GM23338 (cell line): ENCODE data around the gene PARVB. TPM values are rescaled to one million over a fixed set of nuclear protein-coding genes. Genes with fewer than 3 reads are reported as not detected.

Experiments used
- ATAC-seq: fragments of 200-7000 bp; cut with Tn5 transposase; 3 replicates; pipeline ENCODE4 v1.9.1; 2020
- DNase-seq: peaks from one replicate; pipeline ENCODE4 v3.0.0-alpha.2; 2015; ENCODE audit warnings: low spot score
- H2AFZ ChIP-seq: fragments of 200-600 bp; sonication (generic); 2 replicates; pipeline ENCODE4 v1.8.0; 2016; ENCODE audit warnings: antibody characterized with exemption, mild to moderate bottlenecking, moderate library complexity
- H3F3A ChIP-seq: fragments of 200-600 bp; sonication (generic); replicated peaks from 2 replicates; pipeline ENCODE4 v1.8.0; 2017; ENCODE audit warnings: antibody characterized with exemption, mixed run types, low read depth
- H3K27ac ChIP-seq: fragments of 200-600 bp; sonication (generic); 2 replicates; pipeline ENCODE4 v1.6.1; 2016; ENCODE audit warnings: low read depth
- H3K27me3 ChIP-seq: fragments of 200-600 bp; sonication (generic); 2 replicates; pipeline ENCODE4 v1.8.0; 2016; ENCODE audit warnings: mild to moderate bottlenecking, mixed run types, moderate library complexity; ENCODE audit not compliant: insufficient read depth
- H3K36me3 ChIP-seq: fragments of 200-600 bp; sonication (generic); 2 replicates; pipeline ENCODE4 v1.8.0; 2016; ENCODE audit warnings: mild to moderate bottlenecking; ENCODE audit not compliant: insufficient read depth
- H3K4me1 ChIP-seq: fragments of 200-600 bp; sonication (generic); 2 replicates; pipeline ENCODE4 v1.8.0; 2016; ENCODE audit warnings: mild to moderate bottlenecking, moderate library complexity; ENCODE audit not compliant: insufficient read depth
- H3K4me2 ChIP-seq: fragments of 200-600 bp; sonication (generic); 2 replicates; pipeline ENCODE4 v1.7.1; 2017; ENCODE audit warnings: mixed run types
- H3K4me3 ChIP-seq: fragments of 200-600 bp; sonication (generic); 2 replicates; pipeline ENCODE4 v1.6.1; 2016; ENCODE audit warnings: mixed run types
- H3K79me2 ChIP-seq: fragments of 200-600 bp; sonication (generic); replicated peaks from 2 replicates; pipeline ENCODE4 v1.8.0; 2017; ENCODE audit warnings: mild to moderate bottlenecking; ENCODE audit not compliant: insufficient read depth
- H3K9me2 ChIP-seq: fragments of 200-600 bp; sonication (generic); 2 replicates; pipeline ENCODE4 v1.8.0; 2017; ENCODE audit not compliant: insufficient read depth
- H4K20me1 ChIP-seq: fragments of 200-600 bp; sonication (generic); replicated peaks from 2 replicates; pipeline ENCODE4 v1.8.0; 2017; ENCODE audit warnings: mild to moderate bottlenecking; ENCODE audit not compliant: insufficient read depth
- H3K27ac Mint-ChIP-seq: 2 replicates; pipeline ENCODE4 v1.8.0; 2020; ENCODE audit warnings: inconsistent platforms, mild to moderate bottlenecking, moderate library complexity, mixed read lengths
- H3K27me3 Mint-ChIP-seq: 3 replicates; pipeline ENCODE4 v1.8.0; 2022; ENCODE audit warnings: low read depth, mild to moderate bottlenecking, moderate library complexity, mixed read lengths, inconsistent platforms; ENCODE audit not compliant: insufficient read depth, poor library complexity
- H3K36me3 Mint-ChIP-seq: 3 replicates; pipeline ENCODE4 v1.8.0; 2021; ENCODE audit warnings: low read depth, mild to moderate bottlenecking, inconsistent platforms, moderate library complexity, mixed read lengths
- H3K4me1 Mint-ChIP-seq: 3 replicates; pipeline ENCODE4 v1.8.0; 2020; ENCODE audit warnings: mild to moderate bottlenecking, inconsistent platforms, mixed read lengths
- H3K4me3 Mint-ChIP-seq: 3 replicates; pipeline ENCODE4 v1.8.0; 2021; ENCODE audit warnings: moderate library complexity, mild to moderate bottlenecking, inconsistent platforms, mixed read lengths
- H3K9me3 Mint-ChIP-seq: 3 replicates; pipeline ENCODE4 v1.8.0; 2020; ENCODE audit warnings: moderate library complexity, mild to moderate bottlenecking, inconsistent platforms, mixed read lengths
- CREB1 ChIP-seq: fragments of 250-450 bp; sonication (Bioruptor Pico); IDR thresholded peaks from 2 replicates; pipeline ENCODE4 v1.5.0; 2020; ENCODE audit warnings: low read depth, mild to moderate bottlenecking, moderate library complexity
- EZH2phosphoT487 ChIP-seq: fragments of 200-600 bp; sonication (generic); IDR thresholded peaks from one replicate; pipeline ENCODE4 v1.8.1; 2018; ENCODE audit warnings: antibody characterized with exemption; ENCODE audit not compliant: unreplicated experiment
- JUNB ChIP-seq: IDR thresholded peaks from one replicate; pipeline ENCODE4 v1.6.1; 2016; ENCODE audit warnings: antibody characterized with exemption; ENCODE audit not compliant: unreplicated experiment
- NANOG ChIP-seq: IDR thresholded peaks from 2 replicates; pipeline ENCODE4 v1.6.1; 2016; ENCODE audit warnings: antibody characterized with exemption, borderline replicate concordance
- POLR2AphosphoS5 ChIP-seq: IDR thresholded peaks from 2 replicates; pipeline ENCODE4 v1.6.1; 2016; ENCODE audit warnings: antibody characterized with exemption, low read depth
- ZNF114 ChIP-seq: fragments of 250-450 bp; sonication (Bioruptor Pico); IDR thresholded peaks from 2 replicates; pipeline ENCODE4 v1.5.0; 2020; ENCODE audit warnings: mild to moderate bottlenecking, moderate library complexity
- polyA plus RNA-seq: library from polyadenylated mRNA; unstranded; fragments of >200 nt; fragmentation: Nextera tagmentation; extraction: Ambion mirVana; gene quantifications from 2 replicates; pipeline ENCODE4 v1.2.1, GENCODE V29; 2016
- total RNA-seq: library from RNA; depleted of rRNA; stranded (reverse); fragments of >200 nt; shearing (Covaris generic); gene quantifications from 2 replicates; pipeline ENCODE4 v1.2.3, GENCODE V29; 2014
- TF ChIP-seq, protein P1 (sequence below), 2 experiments: fragments of 200-600 bp in 1 of 2; sonication (generic) in 1 of 2; conservative IDR thresholded peaks; 2 replicates each; pipeline versions ENCODE4 v1.5.1 to v1.6.1; 2016 to 2017; ENCODE audit warnings: antibody characterized with exemption in 2 of 2, low read depth in 2 of 2, mild to moderate bottlenecking in 2 of 2, moderate library complexity in 1 of 2
- TF ChIP-seq, protein P2 (sequence below): IDR thresholded peaks from 2 replicates; pipeline ENCODE4 v1.6.1; 2016; ENCODE audit warnings: antibody characterized with exemption

PARVB gene
- total and polyA plus RNA-seq, 2 experiments from 2014 or later, result 4.3 to 7.7 TPM

DNA sequence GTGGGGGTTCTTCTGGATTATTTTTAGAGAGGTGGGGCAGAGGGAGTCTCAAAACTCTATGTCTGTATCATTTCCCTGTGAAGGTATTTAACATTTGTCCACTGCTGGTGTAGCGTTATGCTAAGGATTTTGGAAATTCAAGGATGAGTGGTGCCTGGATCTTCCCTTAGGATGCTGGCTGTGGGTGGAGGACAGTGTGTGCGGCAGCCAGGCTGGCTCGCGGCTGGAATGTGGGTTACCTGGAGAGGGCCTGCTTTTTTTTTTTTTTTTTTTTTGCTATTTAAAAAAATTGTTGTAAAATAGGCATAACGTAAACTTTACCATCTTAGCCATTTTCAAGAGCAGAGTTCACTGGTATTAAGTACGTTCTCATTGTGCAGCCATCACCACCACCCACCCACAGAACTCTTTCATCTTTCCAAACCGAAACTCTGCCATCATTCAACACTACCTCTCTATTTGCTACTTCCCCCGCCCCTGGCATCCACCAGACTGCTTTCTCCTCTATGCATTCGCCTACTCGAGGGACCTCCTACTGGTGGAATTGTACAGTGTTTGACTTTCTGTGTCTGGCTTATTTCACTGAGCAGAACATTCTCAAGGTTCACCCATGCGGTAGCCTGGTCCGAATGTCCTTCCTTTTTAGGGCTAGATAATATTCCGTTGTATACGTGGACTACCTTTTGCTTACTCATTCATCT is 67.1 kb downstream of the PARVB start (continued):
- TF ChIP-seq, protein P1, sequence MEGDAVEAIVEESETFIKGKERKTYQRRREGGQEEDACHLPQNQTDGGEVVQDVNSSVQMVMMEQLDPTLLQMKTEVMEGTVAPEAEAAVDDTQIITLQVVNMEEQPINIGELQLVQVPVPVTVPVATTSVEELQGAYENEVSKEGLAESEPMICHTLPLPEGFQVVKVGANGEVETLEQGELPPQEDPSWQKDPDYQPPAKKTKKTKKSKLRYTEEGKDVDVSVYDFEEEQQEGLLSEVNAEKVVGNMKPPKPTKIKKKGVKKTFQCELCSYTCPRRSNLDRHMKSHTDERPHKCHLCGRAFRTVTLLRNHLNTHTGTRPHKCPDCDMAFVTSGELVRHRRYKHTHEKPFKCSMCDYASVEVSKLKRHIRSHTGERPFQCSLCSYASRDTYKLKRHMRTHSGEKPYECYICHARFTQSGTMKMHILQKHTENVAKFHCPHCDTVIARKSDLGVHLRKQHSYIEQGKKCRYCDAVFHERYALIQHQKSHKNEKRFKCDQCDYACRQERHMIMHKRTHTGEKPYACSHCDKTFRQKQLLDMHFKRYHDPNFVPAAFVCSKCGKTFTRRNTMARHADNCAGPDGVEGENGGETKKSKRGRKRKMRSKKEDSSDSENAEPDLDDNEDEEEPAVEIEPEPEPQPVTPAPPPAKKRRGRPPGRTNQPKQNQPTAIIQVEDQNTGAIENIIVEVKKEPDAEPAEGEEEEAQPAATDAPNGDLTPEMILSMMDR (conservative IDR thresholded peaks at IDR 0.05; ENCODE audit: low read depth in 2 of 2), result peak; percentile 15 to 27; a peak in 1 of 4 replicates

- Mint-ChIP-seq H3K27me3 (peaks cover 6% of the 10 kb centered on the region), H3K9me3 (no peaks in the 10 kb centered on the region), H3K27ac (no peak overlapping the region), H3K36me3 (0 out of 3 replicates have a peak, but pooled peaks cover 2% of the 10 kb centered on the region), H3K4me1 (peaks cover 5% of the 10 kb centered on the region), H3K4me3 (no peak overlapping the region)
- Histone ChIP-seq H3K27ac (no peak overlapping the region), H3K4me1 (no peaks in the 10 kb centered on the region), H2AFZ (no peak overlapping the region), H3K79me2 (no peaks in the 10 kb centered on the region), H3K4me2 (no peak overlapping the region), H3K36me3 (no peaks in the 10 kb centered on the region; the same call in 1 of the 2 replicates), H3F3A (no peaks in the 10 kb centered on the region), H3K27me3 (no peaks in the 10 kb centered on the region), H3K4me3 (no peak overlapping the region), H4K20me1 (no peaks in the 10 kb centered on the region), H3K9me2 (no peaks in the 10 kb centered on the region)
- no peak for TF ChIP-seq NANOG
- no peak for TF ChIP-seq ZNF114 (CRISPR knock-in tag)
- TF ChIP-seq POLR2AphosphoS5, result no peak
- TF ChIP-seq, protein P2, sequence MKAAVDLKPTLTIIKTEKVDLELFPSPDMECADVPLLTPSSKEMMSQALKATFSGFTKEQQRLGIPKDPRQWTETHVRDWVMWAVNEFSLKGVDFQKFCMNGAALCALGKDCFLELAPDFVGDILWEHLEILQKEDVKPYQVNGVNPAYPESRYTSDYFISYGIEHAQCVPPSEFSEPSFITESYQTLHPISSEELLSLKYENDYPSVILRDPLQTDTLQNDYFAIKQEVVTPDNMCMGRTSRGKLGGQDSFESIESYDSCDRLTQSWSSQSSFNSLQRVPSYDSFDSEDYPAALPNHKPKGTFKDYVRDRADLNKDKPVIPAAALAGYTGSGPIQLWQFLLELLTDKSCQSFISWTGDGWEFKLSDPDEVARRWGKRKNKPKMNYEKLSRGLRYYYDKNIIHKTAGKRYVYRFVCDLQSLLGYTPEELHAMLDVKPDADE, result no peak
- DNase-seq, result no peak
- ATAC-seq, result no peak
Measured at GRCh38 chr22:44091751-44092150, 67.6 kb downstream of the PARVB start.

GRCh38 chr22:44092636-44093220 is 68.6 kb downstream of the PARVB start:
- DNase-seq (no peak), ATAC-seq (no peak)
- Histone ChIP-seq H3F3A (no peaks in the 10 kb centered on the region), H3K9me2 (no peaks in the 10 kb centered on the region), H3K36me3 (no peaks in the 10 kb centered on the region; the same call in 1 of the 2 replicates), H3K27ac (no peak overlapping the region), H3K27me3 (no peaks in the 10 kb centered on the region), H2AFZ (no peak overlapping the region), H3K79me2 (no peaks in the 10 kb centered on the region), H3K4me3 (no peak overlapping the region), H3K4me1 (no peaks in the 10 kb centered on the region), H3K4me2 (no peak overlapping the region), H4K20me1 (no peaks in the 10 kb centered on the region)
- no peak for TF ChIP-seq POLR2AphosphoS5
- no peak for TF ChIP-seq CREB1 (CRISPR knock-in tag)
- no peak for TF ChIP-seq EZH2phosphoT487
- no peak for TF ChIP-seq NANOG
- TF ChIP-seq, protein P2, result no peak
- TF ChIP-seq ZNF114 (CRISPR knock-in tag), result no peak
- no peak for TF ChIP-seq JUNB
- no peak overlapping the region for H3K27ac Mint-ChIP-seq
- 0 out of 3 replicates have a peak, but pooled peaks cover 2% of the 10 kb centered on the region for H3K36me3 Mint-ChIP-seq
- no peaks in the 10 kb centered on the region for H3K9me3 Mint-ChIP-seq
- H3K4me1 Mint-ChIP-seq, result peaks cover 5% of the 10 kb centered on the region
- no peak overlapping the region for H3K4me3 Mint-ChIP-seq
- peaks cover 6% of the 10 kb centered on the region for H3K27me3 Mint-ChIP-seq
